Measurements from ENCODE around the gene ZNF711. TPM values are rescaled to one million over a fixed set of nuclear protein-coding genes. Genes with fewer than 3 reads are reported as not detected.

ZNF711 gene
- total RNA-seq (2022): 6.0 and 8.0 TPM in 2 replicates
- Bru-seq, nascent RNA: percentile 57 among the genes with signal in this experiment
- percentile 59 among the genes with signal in this experiment for BruChase-seq, experiment 1, labeled RNA remaining after a 6-hour chase
- percentile 64 among the genes with signal in this experiment for BruChase-seq, experiment 2, labeled RNA remaining after a 2-hour chase
- long read RNA-seq, full-length matches to known transcripts: 1 of 1 reads
- long read RNA-seq, partial matches to known transcripts: 0 of 1 reads
- long read RNA-seq, other reads (novel, unspliced or antisense): 0 of 1 reads

- intact Hi-C loops (cut with micrococcal nuclease; ENCODE audit: unreplicated experiment): no loop called here
- TF ChIP-seq CTCF (IDR thresholded peaks at IDR 0.05; ENCODE audit: unreplicated experiment): no peak
- H3K4me1 Mint-ChIP-seq (ENCODE audit: low read depth, unreplicated experiment): peaks cover 9% of the 10 kb centered on the region
- peaks cover 19% of the 10 kb centered on the region for H3K36me3 Mint-ChIP-seq (ENCODE audit: insufficient read depth, unreplicated experiment)
- DNase-seq: peak; percentile 44
- BruUV-seq (replicated peaks): no TSS peak
- H3K4me3 Mint-ChIP-seq (ENCODE audit: low read depth, unreplicated experiment): peak within 1 kb of the TSS; percentile 93
- no peaks in the 10 kb centered on the region for H3K27me3 Mint-ChIP-seq (ENCODE audit: unreplicated experiment)
- CTCF ChIA-PET: no interaction called here
- no peaks in the 10 kb centered on the region for H3K9me3 Mint-ChIP-seq (ENCODE audit: low read depth, unreplicated experiment)
- H3K27ac Mint-ChIP-seq (ENCODE audit: unreplicated experiment): peak within 1 kb of the TSS; percentile 78
Measured at GRCh38 chrX:85243761-85244449, at the start of gene ZNF711, which contains the start of gene SATL1. Gene ZNF711 (plus strand): TSS chrX:85243991. CDS start chrX:85247573, 3,582 bp downstream. Gene SATL1 (minus strand): TSS chrX:85243779. CDS start chrX:85108968, 134,811 bp downstream.

GRCh38 chrX:85196319-85196718 lies 47.5 kb upstream of the ZNF711 start:
- CTCF ChIA-PET: no interaction called here
- H3K4me3 Mint-ChIP-seq (ENCODE audit: low read depth, unreplicated experiment): no peak overlapping the region
- no peak for DNase-seq
- H3K27me3 Mint-ChIP-seq (ENCODE audit: unreplicated experiment): no peaks in the 10 kb centered on the region
- no TSS peak for BruUV-seq (replicated peaks)
- intact Hi-C loops (cut with micrococcal nuclease; ENCODE audit: unreplicated experiment): no loop called here
- H3K4me1 Mint-ChIP-seq (ENCODE audit: low read depth, unreplicated experiment): no peaks in the 10 kb centered on the region
- no peaks in the 10 kb centered on the region for H3K36me3 Mint-ChIP-seq (ENCODE audit: insufficient read depth, unreplicated experiment)
- H3K27ac Mint-ChIP-seq (ENCODE audit: unreplicated experiment): no peak overlapping the region
- no peak for TF ChIP-seq CTCF (IDR thresholded peaks at IDR 0.05; ENCODE audit: unreplicated experiment)
- H3K9me3 Mint-ChIP-seq (ENCODE audit: low read depth, unreplicated experiment): peaks cover 3% of the 10 kb centered on the region

- no peak for TF ChIP-seq CTCF (IDR thresholded peaks at IDR 0.05; ENCODE audit: unreplicated experiment)
- H3K4me1 Mint-ChIP-seq (ENCODE audit: low read depth, unreplicated experiment): no peaks in the 10 kb centered on the region
- no TSS peak for BruUV-seq (replicated peaks)
Measured at GRCh38 chrX:85203461-85203970, 40.3 kb upstream of the ZNF711 start.

GRCh38 chrX:85213792-85214530 lies 29.8 kb upstream of the ZNF711 start:
- no peaks in the 10 kb centered on the region for H3K36me3 Mint-ChIP-seq (ENCODE audit: insufficient read depth, unreplicated experiment)
- no peak overlapping the region for H3K4me3 Mint-ChIP-seq (ENCODE audit: low read depth, unreplicated experiment)
- no peaks in the 10 kb centered on the region for H3K27me3 Mint-ChIP-seq (ENCODE audit: unreplicated experiment)
- intact Hi-C loops (cut with micrococcal nuclease; ENCODE audit: unreplicated experiment): no loop called here
- H3K4me1 Mint-ChIP-seq (ENCODE audit: low read depth, unreplicated experiment): no peaks in the 10 kb centered on the region
- peaks cover 5% of the 10 kb centered on the region for H3K9me3 Mint-ChIP-seq (ENCODE audit: low read depth, unreplicated experiment)
- TF ChIP-seq CTCF (IDR thresholded peaks at IDR 0.05; ENCODE audit: unreplicated experiment): no peak
- BruUV-seq (replicated peaks): no TSS peak
- CTCF ChIA-PET: no interaction called here
- no peak for DNase-seq
- no peak overlapping the region for H3K27ac Mint-ChIP-seq (ENCODE audit: unreplicated experiment)

More at GRCh38 chrX:85203461-85203970, 40.3 kb upstream of the ZNF711 start:
- Mint-ChIP-seq H3K27me3 (ENCODE audit: unreplicated experiment) (no peaks in the 10 kb centered on the region), H3K9me3 (ENCODE audit: low read depth, unreplicated experiment) (no peaks in the 10 kb centered on the region), H3K4me3 (ENCODE audit: low read depth, unreplicated experiment) (no peak overlapping the region), H3K36me3 (ENCODE audit: insufficient read depth, unreplicated experiment) (no peaks in the 10 kb centered on the region), H3K27ac (ENCODE audit: unreplicated experiment) (no peak overlapping the region)
- DNase-seq: no peak
- intact Hi-C loops (cut with micrococcal nuclease; ENCODE audit: unreplicated experiment): no loop called here
- CTCF ChIA-PET: no interaction called here
